Measurements from ENCODE around the gene OR52J3.

OR52J3 gene

DNA sequence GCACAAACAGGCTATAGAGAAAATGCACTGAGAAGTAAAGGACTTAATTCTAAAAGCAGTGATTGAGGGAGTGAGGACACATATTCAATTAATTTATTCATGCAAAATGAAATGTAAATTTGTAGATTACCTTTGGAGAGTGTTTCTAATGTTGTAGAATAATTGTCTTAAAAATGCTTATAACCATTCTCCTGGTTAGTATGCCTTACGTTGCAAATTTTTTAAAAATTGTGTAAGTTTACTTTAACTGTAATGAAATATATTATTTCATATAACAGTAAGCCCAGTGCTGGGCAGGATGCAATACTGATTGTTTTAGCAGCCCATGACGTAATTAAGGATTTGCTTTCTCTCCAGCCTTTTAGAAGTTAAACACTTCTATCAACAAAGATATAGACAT is 49.7 kb downstream of the OR52J3 start:
- DNase-seq (ENCODE audit: low spot score), result no peak

Data from pons (tissue), 1 donor.